Heart right ventricle (tissue), 16 donors: ENCODE measurements around the gene RAP1GAP2. TPM values are rescaled to one million over a fixed set of nuclear protein-coding genes. Genes with fewer than 3 reads are reported as not detected.
"Not testable (repeated sequence)": the region's sequence is repeated elsewhere in the genome, so short reads cannot be mapped to it uniquely, and the experiment has no call there.

Experiments
- ATAC-seq, 8 donors: fragments of 200-7000 bp; cut with Tn5 transposase; one replicate each; pipeline ENCODE4 v1.9.1; 2020; ENCODE audit warnings: mild to moderate bottlenecking in 8 of 8, moderate library complexity in 8 of 8, moderate number of reproducible peaks in 1 of 8
- DNase-seq, 2 donors: peaks; one replicate each; pipeline ENCODE4 v3.0.0-alpha.2; 2020
- H3K27ac ChIP-seq, 10 donors: fragments of 200-600 bp; sonication (generic) in 2 of 10; one replicate each; pipeline versions ENCODE4 v1.5.0 to v1.8.0; 2020 to 2022; ENCODE audit warnings: mild to moderate bottlenecking in 3 of 10
- H3K27me3 ChIP-seq, 7 donors: fragments of 200-600 bp; one replicate each; pipeline ENCODE4 v1.8.0; 2021 to 2022; ENCODE audit warnings: mild to moderate bottlenecking in 2 of 7
- H3K36me3 ChIP-seq, 9 donors: fragments of 200-600 bp; sonication (generic) in 1 of 9; one replicate each; pipeline versions ENCODE4 v1.5.0 to v1.8.0; 2020 to 2022; ENCODE audit warnings: mild to moderate bottlenecking in 2 of 9
- H3K4me1 ChIP-seq, 9 donors: fragments of 200-600 bp; sonication (generic) in 1 of 9; one replicate each; pipeline versions ENCODE4 v1.5.0 to v1.8.0; 2020 to 2022; ENCODE audit warnings: mild to moderate bottlenecking in 4 of 9
- H3K4me3 ChIP-seq, 10 donors: fragments of 200-600 bp; sonication (generic) in 2 of 10; one replicate each; pipeline versions ENCODE4 v1.5.0 to v1.8.0; 2020 to 2022; ENCODE audit warnings: mild to moderate bottlenecking in 7 of 10, moderate library complexity in 2 of 10
- H3K9me3 ChIP-seq, 11 donors: fragments of 200-600 bp in 10 of 11; sonication (generic) in 2 of 11; one replicate each; pipeline versions ENCODE4 v1.5.0 to v1.8.0; 2013 to 2022; ENCODE audit warnings: mild to moderate bottlenecking in 2 of 11, control low read depth in 1 of 11, moderate library complexity in 1 of 11
- WGBS, 2 donors: extraction: QIAGEN DNeasy Blood & Tissue Kit; methylation state at CpG; one replicate each; pipeline ENCODE4 v1.1.7; 2013; ENCODE audit warnings: inconsistent platforms in 1 of 2; 5-methylcytosine and 5-hydroxymethylcytosine counted together
- intact Hi-C, 10 donors: fragments of 100-400 bp; cut with DNase I; formaldehyde crosslinking; loops; one replicate each; pipeline versions ENCODE4 v1.11.1 to v1.14.2; 2022
- polyA plus RNA-seq, 2 donors: library from polyadenylated mRNA; stranded (reverse); fragments of 200-250 nt; gene quantifications; one replicate each; pipeline ENCODE4 v1.2.3, GENCODE V29; 2013
- total RNA-seq, 10 donors: library from RNA; stranded (reverse); fragmentation: NEBNext Ultra II Directional in 3 of 10; extraction: Animal tissue kit (Norgen Biotek cat#: 25700) in 3 of 10; gene quantifications; one replicate each; pipeline versions ENCODE4 v1.2.1 to v1.2.4, GENCODE V29; 2021 to 2023
- TF ChIP-seq, protein P1 (sequence below), 9 donors: fragments of 200-600 bp; sonication (generic) in 2 of 9; IDR thresholded peaks; one replicate each; pipeline versions ENCODE4 v1.5.0 to v1.8.0; 2021 to 2022; ENCODE audit warnings: antibody characterized with exemption in 9 of 9, mild to moderate bottlenecking in 5 of 9, moderate library complexity in 1 of 9
- donor health status: Arrhythmogenic right ventricular cardiomyopathy.
- donor health status: ischemic (EF 13 %, LVEDD 7.1; RV severe dilation, severe dysfunction).
- donor health status: healthy with polysubstance abuse.
- donor health status: DM: no; HTN: yes; CAD: no.
- donor health status: DM: no; HTN: no; CAD: no.
- donor health status: ischemic (EF 25% LVEDD 6.9; RV normal size, moderate dysfunction).
- donor health status: ischemic (EF 25% LVEDD 5.7; RV mildly dilated, moderate dysfunction).
- donor health status: healthy.
- donor health status: DM: yes; HTN: yes; CAD: no.
- donor health status: Ischemic cardiomyopathy.
- donor health status: ischemic (EF 35%, LVEDD 5.7; RV mildly dilated, moderate dysfunction).
- donor health status: nonischemic (EF 11% LVEDD 7.7; RV severe dilation, severe dysfunction).
- donor health status: DM: yes; HTN: yes; CAD: no.
- donor health status: PGD.
- donor health status: ischemic (EF 29% LVEDD 5.4; RV normal size, mild dysfunction).
- donor health status: nonischemic (EF 23%, LVEDD 6.1; RV moderate dilation, normal function).

The RAP1GAP2 gene
- total and polyA plus RNA-seq, 12 donors = 9.5 to 51.3 (median 34.6) TPM

DNA sequence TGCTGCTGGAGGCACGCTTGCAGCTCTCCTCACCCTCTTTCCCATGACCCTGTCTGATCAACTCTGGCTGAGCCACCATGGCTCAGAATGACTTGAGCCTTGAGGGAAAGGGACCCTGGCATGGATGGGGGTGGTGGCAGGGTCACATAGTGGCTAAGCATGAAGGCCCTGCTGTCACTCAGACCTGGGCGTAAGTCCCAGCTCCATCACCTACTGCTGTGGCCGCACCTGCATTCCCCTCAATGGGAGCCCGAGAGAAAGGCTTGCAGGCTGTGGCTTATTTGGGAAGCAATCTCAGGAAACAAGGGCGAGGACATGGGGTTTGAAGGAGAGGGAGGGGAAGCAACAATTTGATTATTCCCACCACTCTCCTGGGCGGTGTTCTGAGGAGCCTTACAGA is 17.7 kb upstream of the RAP1GAP2 start:
- Histone ChIP-seq H3K36me3 (no peaks in the 10 kb centered on the region), H3K9me3 (no peaks in the 10 kb centered on the region), H3K27me3 (peaks cover 0 to 68% (median 51%) of the 10 kb centered on the region in 7 donors), H3K4me3 (no peak overlapping the region), H3K4me1 (peaks cover 0 to 8% (median 0%) of the 10 kb centered on the region in 9 donors), H3K27ac (no peak overlapping the region)
- intact Hi-C loops = no loop called here
- TF ChIP-seq, protein P1, sequence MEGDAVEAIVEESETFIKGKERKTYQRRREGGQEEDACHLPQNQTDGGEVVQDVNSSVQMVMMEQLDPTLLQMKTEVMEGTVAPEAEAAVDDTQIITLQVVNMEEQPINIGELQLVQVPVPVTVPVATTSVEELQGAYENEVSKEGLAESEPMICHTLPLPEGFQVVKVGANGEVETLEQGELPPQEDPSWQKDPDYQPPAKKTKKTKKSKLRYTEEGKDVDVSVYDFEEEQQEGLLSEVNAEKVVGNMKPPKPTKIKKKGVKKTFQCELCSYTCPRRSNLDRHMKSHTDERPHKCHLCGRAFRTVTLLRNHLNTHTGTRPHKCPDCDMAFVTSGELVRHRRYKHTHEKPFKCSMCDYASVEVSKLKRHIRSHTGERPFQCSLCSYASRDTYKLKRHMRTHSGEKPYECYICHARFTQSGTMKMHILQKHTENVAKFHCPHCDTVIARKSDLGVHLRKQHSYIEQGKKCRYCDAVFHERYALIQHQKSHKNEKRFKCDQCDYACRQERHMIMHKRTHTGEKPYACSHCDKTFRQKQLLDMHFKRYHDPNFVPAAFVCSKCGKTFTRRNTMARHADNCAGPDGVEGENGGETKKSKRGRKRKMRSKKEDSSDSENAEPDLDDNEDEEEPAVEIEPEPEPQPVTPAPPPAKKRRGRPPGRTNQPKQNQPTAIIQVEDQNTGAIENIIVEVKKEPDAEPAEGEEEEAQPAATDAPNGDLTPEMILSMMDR (IDR thresholded peaks at IDR 0.05) = no peak
- 66 to 76% methylated on average over 6 of the region's 6 CpGs for WGBS, 2 donors
- no peak for ATAC-seq
- no peak for DNase-seq

- intact Hi-C loops = no loop called here
- Histone ChIP-seq H3K4me1 (peaks cover 0 to 8% (median 0%) of the 10 kb centered on the region in 9 donors), H3K27me3 (peaks cover 0 to 58% (median 41%) of the 10 kb centered on the region in 7 donors), H3K4me3 (no peak overlapping the region), H3K27ac (no peak overlapping the region), H3K36me3 (no peaks in the 10 kb centered on the region), H3K9me3 (peaks cover 0 to 4% (median 0%) of the 10 kb centered on the region in 11 donors)
- no peak for DNase-seq
- TF ChIP-seq, protein P1 (IDR thresholded peaks at IDR 0.05) = no peak
- WGBS, 2 donors = 69 to 82% methylated on average over 7 of the region's 7 CpGs
- no peak for ATAC-seq
These were observed 16.7 kb upstream of the RAP1GAP2 start for GRCh38 chr17:2779545-2779944.

GRCh38 chr17:2780256-2780655 is 16.0 kb upstream of the RAP1GAP2 start:
- Histone ChIP-seq H3K4me1 (peaks cover 0 to 8% (median 0%) of the 10 kb centered on the region in 9 donors), H3K4me3 (no peak overlapping the region), H3K27me3 (peaks cover 0 to 51% (median 33%) of the 10 kb centered on the region in 7 donors), H3K9me3 (peaks cover 0 to 4% (median 0%) of the 10 kb centered on the region in 11 donors), H3K36me3 (no peaks in the 10 kb centered on the region), H3K27ac (no peak overlapping the region)
- 84 to 85% methylated on average over 12 of the region's 12 CpGs for WGBS, 2 donors
- DNase-seq (no peak), ATAC-seq (no peak)
- TF ChIP-seq, protein P1 (IDR thresholded peaks at IDR 0.05) = no peak
- intact Hi-C loops = no loop called here

DNA sequence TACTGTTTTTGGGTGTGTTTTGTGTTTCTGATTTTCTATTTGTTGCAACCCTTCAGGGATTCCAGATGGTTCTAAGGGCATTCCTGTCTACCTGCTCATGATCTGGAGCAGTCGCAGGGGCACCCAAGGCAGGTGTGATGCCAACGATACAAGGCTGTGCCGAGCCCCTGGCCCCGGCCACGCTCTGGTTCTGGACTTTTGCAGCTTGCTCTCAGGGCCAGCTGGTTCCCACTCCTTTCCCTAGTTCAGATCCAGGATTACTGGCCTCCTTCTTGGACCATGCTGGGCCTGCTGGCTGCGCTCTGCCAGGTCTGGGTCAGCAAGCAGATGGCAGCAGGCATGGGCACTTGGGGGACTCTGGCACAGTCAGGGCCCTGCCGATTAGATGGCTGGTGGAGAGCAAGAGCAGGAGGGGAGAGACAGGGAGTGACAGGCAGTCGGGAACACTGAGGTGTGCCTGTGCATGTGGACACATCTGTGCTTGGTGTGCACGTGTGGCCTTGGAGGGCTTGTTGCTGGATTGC is 15.2 kb upstream of the RAP1GAP2 start:
- Histone ChIP-seq H3K4me1 (peaks cover 0 to 8% (median 0%) of the 10 kb centered on the region in 9 donors), H3K27ac (no peak overlapping the region), H3K27me3 (peaks cover 0 to 43% (median 26%) of the 10 kb centered on the region in 7 donors), H3K4me3 (no peak overlapping the region), H3K9me3 (peaks cover 0 to 4% (median 0%) of the 10 kb centered on the region in 11 donors), H3K36me3 (no peaks in the 10 kb centered on the region)
- intact Hi-C loops = no loop called here
- ATAC-seq (no peak), DNase-seq (no peak)
- TF ChIP-seq, protein P1 (IDR thresholded peaks at IDR 0.05) = no peak
- WGBS, 2 donors = 85 to 92% methylated on average over 9 of the region's 9 CpGs

- Histone ChIP-seq H3K27me3 (peaks cover 0 to 38% (median 21%) of the 10 kb centered on the region in 7 donors), H3K4me1 (peaks cover 0 to 13% (median 0%) of the 10 kb centered on the region in 9 donors)
- H3K4me3 ChIP-seq, H3K27ac ChIP-seq, H3K36me3 ChIP-seq, intact Hi-C loops, ATAC-seq, H3K9me3 ChIP-seq, DNase-seq: not testable (repeated sequence)
- WGBS, 2 donors = 84 to 88% methylated on average over 15 of the region's 15 CpGs
These were observed 14.6 kb upstream of the RAP1GAP2 start for GRCh38 chr17:2781598-2781997.
